Coronary artery (tissue), 2 donors: ENCODE results near the gene ZKSCAN7.
"Not testable (repeated sequence)": the region's sequence is repeated elsewhere in the genome, so short reads cannot be mapped to it uniquely, and the experiment has no call there.

Source experiments
- DNase-seq: peaks from one replicate; pipeline ENCODE4 v3.0.0-alpha.2; 2017; ENCODE audit warnings: low spot score
- H3K27ac ChIP-seq, 2 donors: fragments of 200-600 bp; sonication (generic); one replicate each; pipeline ENCODE4 v1.5.1; 2016 to 2019
- H3K4me3 ChIP-seq: fragments of 200-600 bp; sonication (generic); 2 replicates; pipeline ENCODE4 v1.5.1; 2016; ENCODE audit warnings: mild to moderate bottlenecking, moderate library complexity
- CTCF ChIP-seq: fragments of 200-600 bp; sonication (generic); IDR thresholded peaks from one replicate; pipeline ENCODE4 v1.5.1; 2019; ENCODE audit warnings: antibody characterized with exemption

ZKSCAN7 gene

GRCh38 chr3:44568561-44568960 lies 13.6 kb downstream of the ZKSCAN7 start:
- no peak overlapping the region for H3K27ac ChIP-seq
- DNase-seq, result no peak
- TF ChIP-seq CTCF, result no peak
- H3K4me3 ChIP-seq, result no peak overlapping the region

- no peak for DNase-seq
- Histone ChIP-seq H3K4me3 (no peak overlapping the region), H3K27ac (no peak overlapping the region)
- TF ChIP-seq CTCF, result no peak
These were observed 16.0 kb downstream of the ZKSCAN7 start for GRCh38 chr3:44571024-44571423.

GRCh38 chr3:44576613-44577012 lies 21.6 kb downstream of the ZKSCAN7 start:
- no peak overlapping the region for H3K27ac ChIP-seq
- no peak for TF ChIP-seq CTCF
- no peak overlapping the region for H3K4me3 ChIP-seq
- no peak for DNase-seq

DNA sequence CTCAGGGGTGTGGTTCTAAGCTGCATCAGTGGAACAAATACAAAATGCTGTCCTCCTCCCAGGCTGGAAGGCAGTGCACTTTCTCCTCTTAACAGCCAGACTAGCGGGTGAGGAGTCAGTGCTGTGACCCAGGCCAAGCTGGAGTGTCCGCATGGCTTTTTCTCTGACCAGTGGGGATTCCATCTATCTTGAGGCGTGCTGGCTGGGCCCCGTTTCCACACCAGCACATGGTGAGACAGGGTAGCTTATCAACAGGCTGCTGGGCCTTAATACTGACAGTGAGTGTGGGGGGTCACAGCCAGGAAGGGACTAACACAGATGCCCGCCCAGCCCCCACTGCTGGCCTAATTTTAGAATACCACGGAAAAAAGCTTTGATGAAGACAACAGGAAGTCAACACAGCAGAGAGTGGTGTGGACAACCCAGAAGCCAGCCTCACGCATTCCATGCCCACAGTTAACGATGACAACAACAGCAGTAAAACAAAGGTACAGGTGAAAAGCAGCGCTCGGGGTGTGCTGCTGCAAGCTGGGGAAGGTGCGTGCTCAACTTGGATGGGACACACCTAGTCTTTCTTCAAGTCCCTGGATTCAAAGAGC lies 22.5 kb downstream of the ZKSCAN7 start:
- DNase-seq, result not testable (repeated sequence)

DNA sequence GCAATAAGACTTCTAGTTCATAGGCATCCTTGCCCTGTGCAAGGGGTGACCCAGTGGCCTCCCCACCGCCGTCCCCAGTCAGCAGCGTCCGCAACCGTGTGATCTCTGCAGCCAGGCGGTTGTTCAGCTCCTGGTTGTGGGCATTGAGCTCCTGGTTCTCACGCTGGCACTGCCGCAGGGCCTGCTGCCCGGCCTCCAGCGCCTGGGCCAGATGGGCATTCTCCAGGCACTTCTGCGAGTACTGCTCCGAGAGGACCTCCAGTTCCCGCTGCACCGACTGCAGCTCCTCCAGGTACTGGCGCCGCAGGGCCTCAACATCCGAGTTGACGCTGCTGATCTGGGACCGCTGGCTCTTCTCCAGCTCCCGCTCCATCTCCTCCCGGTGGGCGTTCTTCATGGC lies 23.3 kb downstream of the ZKSCAN7 start:
- not testable (repeated sequence) for DNase-seq, H3K4me3 ChIP-seq, H3K27ac ChIP-seq

More for the DNA sequence above, 22.5 kb downstream of the ZKSCAN7 start:
- H3K27ac ChIP-seq, H3K4me3 ChIP-seq: not testable (repeated sequence)

GRCh38 chr3:44578924-44579515 lies 24.0 kb downstream of the ZKSCAN7 start:
- DNase-seq, H3K27ac ChIP-seq, H3K4me3 ChIP-seq: not testable (repeated sequence)

GRCh38 chr3:44579749-44580148 lies 24.8 kb downstream of the ZKSCAN7 start:
- not testable (repeated sequence) for H3K27ac ChIP-seq, DNase-seq, H3K4me3 ChIP-seq

DNA sequence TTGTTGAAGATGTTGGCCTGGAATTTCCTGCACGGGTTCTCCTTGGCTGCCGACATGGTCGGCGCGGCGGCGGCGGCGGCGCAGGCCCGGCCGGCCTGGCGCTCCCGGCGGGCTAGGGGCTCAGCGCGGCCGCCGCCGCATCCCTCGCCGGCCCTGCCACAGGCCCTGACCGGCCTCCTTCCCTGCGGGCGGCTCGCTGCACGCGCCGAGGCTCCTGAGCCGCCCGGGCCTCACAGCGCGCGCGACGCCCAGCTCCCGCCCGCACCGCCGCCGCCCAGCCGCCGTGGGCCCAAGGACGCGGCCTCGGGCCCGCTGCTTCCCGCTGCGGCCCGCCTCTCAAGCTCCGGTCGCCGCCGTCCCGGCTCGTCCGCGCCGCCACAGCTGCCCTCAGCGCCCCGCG lies 26.0 kb downstream of the ZKSCAN7 start:
- not testable (repeated sequence) for H3K27ac ChIP-seq, H3K4me3 ChIP-seq, DNase-seq

- H3K4me3 ChIP-seq, result peak within 1 kb of the TSS; percentile 77
- DNase-seq, result peak; percentile 80
- peak within 1 kb of the TSS; percentile 61 to 79 for H3K27ac ChIP-seq
- no peak for TF ChIP-seq CTCF
These were observed 29.9 kb downstream of the ZKSCAN7 start, which contains the start of gene ZNF660 for GRCh38 chr3:44584646-44585501. ZNF660 (plus strand) TSS chr3:44584964; CDS start chr3:44594194, 9,230 bp downstream.
